ENCODE data around the gene PRR5L.

PRR5L gene, protein sequence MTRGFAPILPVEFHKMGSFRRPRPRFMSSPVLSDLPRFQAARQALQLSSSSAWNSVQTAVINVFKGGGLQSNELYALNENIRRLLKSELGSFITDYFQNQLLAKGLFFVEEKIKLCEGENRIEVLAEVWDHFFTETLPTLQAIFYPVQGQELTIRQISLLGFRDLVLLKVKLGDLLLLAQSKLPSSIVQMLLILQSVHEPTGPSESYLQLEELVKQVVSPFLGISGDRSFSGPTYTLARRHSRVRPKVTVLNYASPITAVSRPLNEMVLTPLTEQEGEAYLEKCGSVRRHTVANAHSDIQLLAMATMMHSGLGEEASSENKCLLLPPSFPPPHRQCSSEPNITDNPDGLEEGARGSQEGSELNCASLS

DNA sequence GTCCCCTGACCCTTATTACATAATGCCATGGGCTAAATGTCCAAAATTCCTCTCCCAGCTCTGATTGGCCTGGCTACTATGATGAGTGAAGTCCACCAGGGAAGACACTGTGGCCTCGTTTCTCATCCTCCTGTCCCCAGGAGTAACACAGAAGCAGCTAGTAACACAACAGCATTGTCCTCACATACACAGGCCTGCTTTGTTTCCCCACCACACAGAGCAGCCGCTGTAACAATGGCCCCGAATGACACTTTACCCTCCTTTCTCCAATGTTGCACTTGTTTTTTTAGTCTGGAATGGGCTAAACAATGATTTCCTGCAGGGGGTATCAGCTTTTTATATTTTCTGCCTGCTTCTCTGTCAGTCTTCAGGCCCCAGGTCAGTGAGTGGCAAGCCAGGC, at the start of gene PRR5L:
Gene PRR5L (plus strand): TSS at position 363 of the 400 bp plus-strand sequence. CDS start 104,834 bp downstream, outside the sequence.
- H3K36me3 ChIP-seq (ENCODE audit: control insufficient read depth, insufficient read depth, low read length) = no peaks in the 10 kb centered on the region
- H3K9ac ChIP-seq (ENCODE audit: low read depth, low read length) = no peak within 1 kb of the TSS
- H3K4me3 ChIP-seq (ENCODE audit: low read depth, low read length) = no peak within 1 kb of the TSS
- no peaks in the 10 kb centered on the region for H3K9me3 ChIP-seq (ENCODE audit: control insufficient read depth, insufficient read depth, low read length)
- no peaks in the 10 kb centered on the region for H3K27me3 ChIP-seq (ENCODE audit: control insufficient read depth, insufficient read depth, low read length)
- H3K4me1 ChIP-seq (ENCODE audit: control insufficient read depth, insufficient read depth, low read length) = no peaks in the 10 kb centered on the region

DNA sequence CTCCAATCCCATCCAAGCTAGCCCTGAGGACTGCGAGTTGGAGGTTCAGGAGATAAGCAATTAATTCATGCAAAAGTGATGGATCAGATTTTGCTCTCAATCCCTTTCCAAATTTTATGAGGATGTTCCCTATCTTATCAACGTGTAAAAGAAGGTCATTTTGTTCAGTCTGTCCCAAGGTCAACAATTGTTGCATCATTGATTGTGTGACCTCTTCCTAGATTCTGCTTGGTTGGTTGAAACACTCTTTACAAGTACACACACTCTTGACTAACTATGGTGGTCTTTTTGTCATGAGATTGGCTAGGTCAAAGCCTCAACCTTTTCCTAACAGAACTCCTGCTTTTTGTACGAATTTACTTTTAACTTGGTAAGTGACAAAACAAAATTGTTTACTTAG, 48.6 kb upstream of the PRR5L start:
- Histone ChIP-seq H3K4me1 (ENCODE audit: control insufficient read depth, insufficient read depth, low read length) (no peaks in the 10 kb centered on the region), H3K9ac (ENCODE audit: low read depth, low read length) (no peak overlapping the region), H3K27me3 (ENCODE audit: control insufficient read depth, insufficient read depth, low read length) (no peaks in the 10 kb centered on the region), H3K4me3 (ENCODE audit: low read depth, low read length) (no peak overlapping the region), H3K36me3 (ENCODE audit: control insufficient read depth, insufficient read depth, low read length) (no peaks in the 10 kb centered on the region), H3K9me3 (ENCODE audit: control insufficient read depth, insufficient read depth, low read length) (no peaks in the 10 kb centered on the region)

DNA sequence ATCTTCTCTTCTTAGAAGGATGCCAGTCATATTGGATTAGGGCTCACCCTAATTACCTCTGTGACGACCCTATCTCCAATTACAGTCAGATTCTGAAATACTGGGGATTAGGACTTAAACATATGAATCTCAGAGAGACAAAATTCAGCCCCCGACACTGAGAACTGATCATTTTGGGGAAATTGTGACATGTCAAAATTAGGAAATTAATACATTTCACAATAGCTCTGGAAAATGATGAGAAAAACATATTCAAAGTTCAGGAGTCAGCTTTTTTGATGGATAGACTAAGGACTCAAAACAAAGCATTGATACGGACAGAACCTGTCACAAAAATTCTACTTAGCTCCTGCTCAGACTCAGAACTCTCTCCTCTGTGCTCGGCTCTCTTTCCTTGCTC, 47.7 kb upstream of the PRR5L start:
- Histone ChIP-seq H3K9ac (ENCODE audit: low read depth, low read length) (no peak overlapping the region), H3K9me3 (ENCODE audit: control insufficient read depth, insufficient read depth, low read length) (no peaks in the 10 kb centered on the region), H3K4me1 (ENCODE audit: control insufficient read depth, insufficient read depth, low read length) (no peaks in the 10 kb centered on the region), H3K27me3 (ENCODE audit: control insufficient read depth, insufficient read depth, low read length) (no peaks in the 10 kb centered on the region), H3K36me3 (ENCODE audit: control insufficient read depth, insufficient read depth, low read length) (no peaks in the 10 kb centered on the region), H3K4me3 (ENCODE audit: low read depth, low read length) (no peak overlapping the region)

DNA sequence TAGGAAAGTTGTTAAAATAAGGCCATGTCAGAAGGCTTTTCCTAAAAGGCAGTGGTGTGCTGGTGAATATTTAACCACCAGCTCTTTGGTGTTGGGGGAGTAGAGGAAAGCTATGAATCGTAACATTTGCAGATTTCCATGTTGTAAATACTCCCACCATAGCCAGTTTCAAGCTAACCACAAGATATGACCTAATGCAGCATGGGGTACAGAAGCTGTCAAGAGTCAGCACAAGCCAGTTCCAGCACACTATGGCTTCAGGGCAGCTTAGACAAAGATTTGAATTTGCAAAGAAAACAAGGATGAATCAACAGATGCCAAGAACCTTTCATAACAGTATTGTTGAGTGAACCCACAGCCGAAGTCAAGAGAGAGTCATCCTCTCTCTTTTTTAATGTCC, 46.8 kb upstream of the PRR5L start:
- H3K4me1 ChIP-seq (ENCODE audit: control insufficient read depth, insufficient read depth, low read length) = no peaks in the 10 kb centered on the region
- H3K4me3 ChIP-seq (ENCODE audit: low read depth, low read length) = no peak overlapping the region
- no peaks in the 10 kb centered on the region for H3K9me3 ChIP-seq (ENCODE audit: control insufficient read depth, insufficient read depth, low read length)
- no peaks in the 10 kb centered on the region for H3K36me3 ChIP-seq (ENCODE audit: control insufficient read depth, insufficient read depth, low read length)
- H3K9ac ChIP-seq (ENCODE audit: low read depth, low read length) = no peak overlapping the region
- H3K27me3 ChIP-seq (ENCODE audit: control insufficient read depth, insufficient read depth, low read length) = no peaks in the 10 kb centered on the region

DNA sequence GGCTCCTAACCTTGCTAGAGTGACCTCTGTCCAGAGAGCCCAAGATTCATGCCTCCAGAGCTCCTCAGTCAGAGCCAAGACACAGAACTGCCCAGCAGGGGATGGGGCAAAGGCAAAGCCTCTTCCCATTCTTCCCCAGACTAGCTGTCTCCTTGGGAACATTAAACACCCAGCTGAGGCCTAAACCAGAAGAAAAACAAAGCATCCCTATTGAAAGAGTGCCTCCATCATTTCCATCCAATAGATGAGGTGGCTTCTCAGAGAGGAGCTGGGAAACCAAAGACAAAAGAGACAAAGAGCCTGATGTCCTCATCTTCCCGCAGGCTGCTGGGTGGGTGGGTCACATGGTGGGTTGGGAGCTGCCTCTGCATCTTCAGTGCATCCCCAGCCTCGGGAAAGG, 44.3 kb upstream of the PRR5L start:
- no peaks in the 10 kb centered on the region for H3K36me3 ChIP-seq (ENCODE audit: control insufficient read depth, insufficient read depth, low read length)
- no peak overlapping the region for H3K9ac ChIP-seq (ENCODE audit: low read depth, low read length)
- no peaks in the 10 kb centered on the region for H3K4me1 ChIP-seq (ENCODE audit: control insufficient read depth, insufficient read depth, low read length)
- H3K9me3 ChIP-seq (ENCODE audit: control insufficient read depth, insufficient read depth, low read length) = no peaks in the 10 kb centered on the region
- no peak overlapping the region for H3K4me3 ChIP-seq (ENCODE audit: low read depth, low read length)
- H3K27me3 ChIP-seq (ENCODE audit: control insufficient read depth, insufficient read depth, low read length) = no peaks in the 10 kb centered on the region

DNA sequence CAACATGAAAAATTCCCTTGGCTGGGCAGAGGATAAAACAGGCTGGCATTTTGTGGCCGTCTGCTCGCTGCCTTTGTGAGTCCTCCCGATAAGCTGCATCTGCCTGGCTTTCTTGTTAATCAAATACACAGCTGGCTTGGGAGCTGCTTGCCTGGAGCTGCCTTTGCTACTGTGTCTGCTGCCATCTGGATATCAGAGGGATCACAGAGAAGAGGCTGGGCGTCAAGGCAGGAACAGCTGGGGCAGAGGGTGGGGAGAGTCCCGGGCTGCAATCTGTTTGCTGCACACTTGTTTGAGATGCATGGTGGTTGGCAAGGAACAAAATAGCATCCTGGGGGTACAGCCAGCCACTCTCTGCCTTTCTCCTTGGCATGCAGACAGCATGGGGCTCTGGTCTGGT, 42.9 kb upstream of the PRR5L start:
- no peaks in the 10 kb centered on the region for H3K9me3 ChIP-seq (ENCODE audit: control insufficient read depth, insufficient read depth, low read length)
- no peaks in the 10 kb centered on the region for H3K4me1 ChIP-seq (ENCODE audit: control insufficient read depth, insufficient read depth, low read length)
- no peak overlapping the region for H3K4me3 ChIP-seq (ENCODE audit: low read depth, low read length)
- H3K36me3 ChIP-seq (ENCODE audit: control insufficient read depth, insufficient read depth, low read length) = no peaks in the 10 kb centered on the region
- peaks cover 2% of the 10 kb centered on the region for H3K27me3 ChIP-seq (ENCODE audit: control insufficient read depth, insufficient read depth, low read length)
- no peak overlapping the region for H3K9ac ChIP-seq (ENCODE audit: low read depth, low read length)

DNA sequence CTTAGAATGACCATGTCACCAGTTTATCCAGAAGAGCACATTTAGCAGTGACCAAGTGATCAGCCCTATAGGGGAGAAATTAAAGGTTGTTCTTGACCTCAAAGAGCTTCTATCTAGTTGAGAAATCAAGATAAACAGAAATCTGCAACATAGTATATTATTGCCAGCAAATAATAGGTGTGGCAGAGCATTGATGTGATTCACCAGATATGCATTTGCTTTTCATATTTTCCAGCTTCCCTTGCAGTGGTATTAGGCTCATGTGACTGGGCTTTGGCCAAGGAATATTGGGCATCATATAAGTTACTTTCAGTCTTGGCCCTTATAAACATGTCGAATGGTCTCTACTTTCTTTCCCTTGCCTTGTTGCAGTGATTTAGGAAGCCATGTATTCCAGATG, 41.4 kb upstream of the PRR5L start:
- Histone ChIP-seq H3K27me3 (ENCODE audit: control insufficient read depth, insufficient read depth, low read length) (peaks cover 10% of the 10 kb centered on the region), H3K36me3 (ENCODE audit: control insufficient read depth, insufficient read depth, low read length) (no peaks in the 10 kb centered on the region), H3K9ac (ENCODE audit: low read depth, low read length) (no peak overlapping the region), H3K4me1 (ENCODE audit: control insufficient read depth, insufficient read depth, low read length) (no peaks in the 10 kb centered on the region), H3K4me3 (ENCODE audit: low read depth, low read length) (no peak overlapping the region), H3K9me3 (ENCODE audit: control insufficient read depth, insufficient read depth, low read length) (no peaks in the 10 kb centered on the region)

DNA sequence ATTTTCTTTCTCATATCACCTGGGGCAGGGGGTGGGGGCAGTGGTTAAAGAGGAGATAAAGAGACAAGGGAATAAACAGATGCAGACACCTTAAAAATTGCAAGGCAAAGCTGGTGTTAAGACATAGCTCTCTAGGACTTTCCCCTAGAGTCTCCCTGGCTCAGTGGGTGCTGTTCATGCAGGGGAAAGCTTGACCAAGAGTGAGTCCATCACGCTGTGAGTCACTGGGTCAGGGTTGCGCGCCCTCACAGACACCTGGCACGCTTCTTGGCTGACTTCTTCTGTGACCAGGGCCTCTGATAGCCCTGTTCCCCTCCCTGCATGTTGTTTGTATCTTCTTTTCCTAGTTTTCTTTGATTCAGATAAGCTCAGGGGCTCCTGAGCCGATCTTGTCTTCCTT, 38.7 kb upstream of the PRR5L start:
- H3K4me3 ChIP-seq (ENCODE audit: low read depth, low read length) = no peak overlapping the region
- H3K4me1 ChIP-seq (ENCODE audit: control insufficient read depth, insufficient read depth, low read length) = no peaks in the 10 kb centered on the region
- H3K9ac ChIP-seq (ENCODE audit: low read depth, low read length) = no peak overlapping the region
- H3K27me3 ChIP-seq (ENCODE audit: control insufficient read depth, insufficient read depth, low read length) = peaks cover 13% of the 10 kb centered on the region
- no peaks in the 10 kb centered on the region for H3K36me3 ChIP-seq (ENCODE audit: control insufficient read depth, insufficient read depth, low read length)
- H3K9me3 ChIP-seq (ENCODE audit: control insufficient read depth, insufficient read depth, low read length) = no peaks in the 10 kb centered on the region

DNA sequence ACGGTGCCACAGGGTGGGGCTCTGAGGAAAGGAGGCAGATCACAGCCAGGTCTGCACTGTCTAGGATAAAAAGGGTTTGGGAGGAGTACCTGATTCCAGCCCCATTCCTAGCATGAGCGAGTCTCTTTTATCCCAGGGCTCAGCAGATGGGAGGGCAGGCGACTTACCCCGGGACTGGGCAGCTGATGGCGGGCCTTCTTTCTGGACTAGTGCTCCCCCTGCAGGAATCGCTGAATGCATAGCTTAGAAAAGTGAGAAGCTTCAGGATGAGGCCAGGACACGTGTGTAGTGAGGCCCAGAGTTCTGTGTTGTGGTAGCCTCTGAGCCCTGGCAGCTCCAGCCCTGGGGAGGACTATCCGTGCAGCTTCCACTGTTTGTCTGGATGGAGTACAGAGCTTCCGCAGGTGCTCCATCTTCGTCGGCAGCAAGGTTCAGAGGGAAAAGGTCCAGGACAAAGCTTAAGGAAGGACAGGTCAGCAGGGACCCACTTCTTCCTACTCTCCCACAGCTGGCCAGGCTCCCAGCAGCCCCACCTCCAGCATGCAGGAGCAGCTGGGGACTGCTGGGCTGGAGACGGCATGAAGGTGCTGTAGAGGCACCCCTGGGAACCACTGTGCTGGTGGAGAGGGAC, 37.2 kb upstream of the PRR5L start:
- Histone ChIP-seq H3K27me3 (ENCODE audit: control insufficient read depth, insufficient read depth, low read length) (peaks cover 13% of the 10 kb centered on the region), H3K9ac (ENCODE audit: low read depth, low read length) (no peak overlapping the region), H3K4me1 (ENCODE audit: control insufficient read depth, insufficient read depth, low read length) (no peaks in the 10 kb centered on the region), H3K36me3 (ENCODE audit: control insufficient read depth, insufficient read depth, low read length) (no peaks in the 10 kb centered on the region), H3K9me3 (ENCODE audit: control insufficient read depth, insufficient read depth, low read length) (no peaks in the 10 kb centered on the region), H3K4me3 (ENCODE audit: low read depth, low read length) (no peak overlapping the region)

DNA sequence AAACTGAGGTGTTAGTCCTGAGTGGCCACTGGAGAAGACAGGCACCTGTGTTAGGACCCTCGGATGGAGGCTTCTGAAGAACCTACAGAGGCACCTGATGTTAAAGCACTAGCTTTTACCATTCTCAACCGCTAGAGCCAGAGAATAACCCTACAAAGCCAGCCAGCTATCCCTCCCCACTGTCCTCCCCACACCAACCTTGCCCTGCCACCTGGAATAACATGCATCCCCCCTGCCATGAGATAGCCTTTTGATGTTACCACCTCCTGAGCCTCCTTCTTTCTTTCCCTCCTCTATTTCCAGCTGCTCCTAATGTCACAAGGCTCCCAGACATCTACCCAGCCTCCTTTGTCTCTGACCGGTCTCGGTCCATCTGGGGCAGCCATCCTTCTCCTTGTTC, 35.0 kb upstream of the PRR5L start:
- Histone ChIP-seq H3K4me1 (ENCODE audit: control insufficient read depth, insufficient read depth, low read length) (no peaks in the 10 kb centered on the region), H3K4me3 (ENCODE audit: low read depth, low read length) (no peak overlapping the region), H3K27me3 (ENCODE audit: control insufficient read depth, insufficient read depth, low read length) (peaks cover 13% of the 10 kb centered on the region), H3K9me3 (ENCODE audit: control insufficient read depth, insufficient read depth, low read length) (no peaks in the 10 kb centered on the region), H3K36me3 (ENCODE audit: control insufficient read depth, insufficient read depth, low read length) (no peaks in the 10 kb centered on the region), H3K9ac (ENCODE audit: low read depth, low read length) (no peak overlapping the region)

DNA sequence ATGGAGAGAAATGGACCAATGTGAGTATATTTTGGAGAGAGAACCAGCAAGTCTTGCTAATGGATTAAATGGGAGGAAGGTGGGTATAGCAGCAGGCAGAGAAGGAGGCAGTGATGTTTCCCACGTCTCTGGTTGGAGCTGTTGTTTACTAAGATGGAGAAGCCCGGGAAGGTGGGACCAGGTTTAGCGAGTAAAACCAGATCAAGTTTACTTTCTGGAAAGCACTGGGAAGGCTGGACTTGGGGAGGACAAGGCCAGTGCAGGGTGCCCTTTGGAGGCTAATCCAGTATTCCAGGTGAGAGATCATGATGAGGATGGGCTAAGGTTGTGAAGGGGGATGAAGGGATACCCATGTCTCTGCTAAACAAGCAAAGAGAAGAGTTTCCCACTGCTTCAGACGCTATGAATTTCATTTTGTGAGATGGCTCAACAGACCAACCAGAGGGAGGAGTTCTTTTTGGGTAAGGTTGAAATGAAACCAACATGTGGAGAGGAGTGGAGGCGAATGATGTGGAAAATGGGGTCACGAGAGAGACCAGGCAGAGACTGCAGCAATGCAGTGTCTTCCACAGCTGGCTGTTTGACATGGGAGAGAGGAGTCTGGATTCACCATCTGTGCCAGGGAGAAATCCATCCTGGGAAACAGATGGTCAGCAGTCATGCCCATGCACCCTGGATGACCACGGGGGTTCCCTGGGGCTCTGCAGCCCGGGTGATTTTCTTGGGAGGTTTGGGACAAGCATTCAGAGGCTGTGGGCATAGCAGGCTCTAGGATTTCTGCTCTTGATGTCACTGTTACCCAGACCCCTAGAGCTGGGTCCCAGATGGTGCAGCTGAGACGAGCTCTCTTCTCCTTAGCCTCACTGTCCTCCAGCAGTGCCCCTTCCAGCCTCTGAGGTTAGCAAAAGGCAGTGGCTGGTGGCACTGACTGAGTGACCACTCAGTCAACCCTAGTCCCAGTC, 31.8 kb upstream of the PRR5L start:
- Histone ChIP-seq H3K9me3 (ENCODE audit: control insufficient read depth, insufficient read depth, low read length) (no peaks in the 10 kb centered on the region), H3K4me1 (ENCODE audit: control insufficient read depth, insufficient read depth, low read length) (no peaks in the 10 kb centered on the region), H3K9ac (ENCODE audit: low read depth, low read length) (no peak overlapping the region), H3K36me3 (ENCODE audit: control insufficient read depth, insufficient read depth, low read length) (no peaks in the 10 kb centered on the region), H3K27me3 (ENCODE audit: control insufficient read depth, insufficient read depth, low read length) (peaks cover 6% of the 10 kb centered on the region), H3K4me3 (ENCODE audit: low read depth, low read length) (no peak overlapping the region)

All from iPS-15b (cell line).